ENCODE data around the gene INTS3. TPM values are rescaled to one million over a fixed set of nuclear protein-coding genes. Genes with fewer than 3 reads are reported as not detected.

INTS3 gene
- total and polyA plus RNA-seq, 9 of the 15 experiments (the other 6 are each of a cell fraction or from before 2014, with no cell fraction given) = 6.3 to 24.1 (median 14.3) TPM

DNA sequence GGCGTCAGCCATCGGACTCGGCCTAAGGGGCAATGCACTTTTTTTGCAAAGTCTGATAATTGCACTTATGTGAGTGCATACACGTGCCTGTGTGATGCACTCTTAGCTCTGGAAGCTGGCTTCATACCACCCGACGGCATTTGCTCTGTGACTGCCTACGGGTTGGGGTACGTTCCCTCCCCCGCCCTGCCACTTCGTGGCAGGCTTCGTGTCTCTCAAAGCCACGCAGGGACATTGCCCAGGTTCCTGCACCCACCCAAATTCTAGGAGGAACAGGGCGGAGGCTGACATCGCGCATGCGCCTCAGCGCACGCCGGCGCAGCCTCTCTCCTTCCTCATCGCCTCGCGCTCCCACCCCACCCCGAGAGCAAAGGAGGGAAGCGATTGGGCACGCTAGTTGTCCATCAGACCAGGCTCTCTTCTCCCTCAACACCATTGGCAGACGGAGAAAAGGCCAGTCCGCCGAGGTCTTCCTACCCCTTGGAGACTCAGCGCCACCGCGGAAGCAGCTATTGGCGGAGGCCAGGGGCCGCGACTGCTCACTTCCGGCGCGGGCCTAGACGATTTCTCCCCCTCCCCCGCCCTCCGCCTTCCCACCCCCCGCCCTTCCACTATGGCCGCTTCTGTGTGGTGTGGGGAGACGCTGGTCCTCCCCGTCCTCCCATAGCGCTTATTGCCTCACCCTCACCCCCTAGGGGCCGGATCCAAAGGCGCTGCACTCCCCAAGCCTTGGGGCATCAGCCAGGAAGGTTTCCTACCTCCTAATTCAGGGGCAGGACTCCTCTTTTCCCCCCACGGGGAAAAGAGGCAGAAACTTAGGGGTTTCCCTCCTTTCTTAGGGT, at the start of gene INTS3 (continued):
- peak; percentile 55 for TF ChIP-seq CEBPG (CRISPR knock-in tag; IDR thresholded peaks at IDR 0.05)
- no peak; a peak in 1 of 4 replicates for TF ChIP-seq CEBPG (tag; conservative IDR thresholded peaks at IDR 0.05 in 1 of 2, IDR thresholded peaks at IDR 0.05 in 1 of 2)
- no peak for TF ChIP-seq HDAC3 (IDR thresholded peaks at IDR 0.05; ENCODE audit: borderline replicate concordance, partially characterized antibody)
- TF ChIP-seq ZNF561 (CRISPR knock-in tag; conservative IDR thresholded peaks at IDR 0.05) = no peak
- TF ChIP-seq RUNX1 (IDR thresholded peaks at IDR 0.05; ENCODE audit: low read depth) = no peak
- no peak for TF ChIP-seq TSHZ1 (CRISPR knock-in tag; IDR thresholded peaks at IDR 0.05)
- no peak for TF ChIP-seq CLOCK (CRISPR knock-in tag; IDR thresholded peaks at IDR 0.05; ENCODE audit: borderline replicate concordance)
- TF ChIP-seq RAD51 (IDR thresholded peaks at IDR 0.05; ENCODE audit: borderline replicate concordance, low read depth) = no peak
- TF ChIP-seq PRPF4 (IDR thresholded peaks at IDR 0.05; ENCODE audit: insufficient read depth, low read depth, low read length, poor library complexity, severe bottlenecking) = no peak
- TF ChIP-seq, protein P1, sequence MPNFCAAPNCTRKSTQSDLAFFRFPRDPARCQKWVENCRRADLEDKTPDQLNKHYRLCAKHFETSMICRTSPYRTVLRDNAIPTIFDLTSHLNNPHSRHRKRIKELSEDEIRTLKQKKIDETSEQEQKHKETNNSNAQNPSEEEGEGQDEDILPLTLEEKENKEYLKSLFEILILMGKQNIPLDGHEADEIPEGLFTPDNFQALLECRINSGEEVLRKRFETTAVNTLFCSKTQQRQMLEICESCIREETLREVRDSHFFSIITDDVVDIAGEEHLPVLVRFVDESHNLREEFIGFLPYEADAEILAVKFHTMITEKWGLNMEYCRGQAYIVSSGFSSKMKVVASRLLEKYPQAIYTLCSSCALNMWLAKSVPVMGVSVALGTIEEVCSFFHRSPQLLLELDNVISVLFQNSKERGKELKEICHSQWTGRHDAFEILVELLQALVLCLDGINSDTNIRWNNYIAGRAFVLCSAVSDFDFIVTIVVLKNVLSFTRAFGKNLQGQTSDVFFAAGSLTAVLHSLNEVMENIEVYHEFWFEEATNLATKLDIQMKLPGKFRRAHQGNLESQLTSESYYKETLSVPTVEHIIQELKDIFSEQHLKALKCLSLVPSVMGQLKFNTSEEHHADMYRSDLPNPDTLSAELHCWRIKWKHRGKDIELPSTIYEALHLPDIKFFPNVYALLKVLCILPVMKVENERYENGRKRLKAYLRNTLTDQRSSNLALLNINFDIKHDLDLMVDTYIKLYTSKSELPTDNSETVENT (CRISPR knock-in tag; IDR thresholded peaks at IDR 0.05) = peak; percentile 75; the same call in 1 of the 2 replicates
- TF ChIP-seq CREBBP (IDR thresholded peaks at IDR 0.05; ENCODE audit: low read depth, low read length) = no peak
- no peak for TF ChIP-seq TAL1 (IDR thresholded peaks at IDR 0.05)
- TF ChIP-seq ARID3B (CRISPR knock-in tag; IDR thresholded peaks at IDR 0.05; ENCODE audit: borderline replicate concordance) = no peak
- TF ChIP-seq, protein P2, sequence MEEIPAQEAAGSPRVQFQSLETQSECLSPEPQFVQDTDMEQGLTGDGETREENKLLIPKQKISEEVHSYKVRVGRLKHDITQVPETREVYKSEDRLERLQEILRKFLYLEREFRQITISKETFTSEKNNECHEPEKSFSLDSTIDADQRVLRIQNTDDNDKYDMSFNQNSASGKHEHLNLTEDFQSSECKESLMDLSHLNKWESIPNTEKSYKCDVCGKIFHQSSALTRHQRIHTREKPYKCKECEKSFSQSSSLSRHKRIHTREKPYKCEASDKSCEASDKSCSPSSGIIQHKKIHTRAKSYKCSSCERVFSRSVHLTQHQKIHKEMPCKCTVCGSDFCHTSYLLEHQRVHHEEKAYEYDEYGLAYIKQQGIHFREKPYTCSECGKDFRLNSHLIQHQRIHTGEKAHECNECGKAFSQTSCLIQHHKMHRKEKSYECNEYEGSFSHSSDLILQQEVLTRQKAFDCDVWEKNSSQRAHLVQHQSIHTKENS (CRISPR knock-in tag; IDR thresholded peaks at IDR 0.05) = no peak
- TF ChIP-seq TSC22D4 (tag; IDR thresholded peaks at IDR 0.05) = no peak

Measured in K562 (cell line).